Astrocyte (in vitro differentiated cells and primary cell): Measurements from ENCODE around the gene SOBP.

ENCODE experiments used
- CTCF ChIP-seq: IDR thresholded peaks from 2 replicates; pipeline ENCODE4 v1.5.1; 2011; ENCODE audit warnings: low read depth, mild to moderate bottlenecking, inconsistent platforms, low read length, moderate library complexity; ENCODE audit not compliant: insufficient read depth
- EZH2 ChIP-seq: IDR thresholded peaks from 2 replicates; pipeline ENCODE4 v1.6.1; 2012; ENCODE audit warnings: mild to moderate bottlenecking, low read length, inconsistent platforms; ENCODE audit not compliant: insufficient read depth

- TF ChIP-seq CTCF (no peak), EZH2 (no peak)
These were observed 162.7 kb downstream of the SOBP start for GRCh38 chr6:107652526-107653182.
